ENCODE results near the gene TP53RK.

Gene TP53RK

GRCh38 chr20:46666306-46666705 is 22.9 kb downstream of the TP53RK start:
- H3K27me3 ChIP-seq (ENCODE audit: control insufficient read depth, low read length), result peaks cover 17% of the 10 kb centered on the region
- no peak overlapping the region for H3K4me3 ChIP-seq (ENCODE audit: low read length)
- no peaks in the 10 kb centered on the region for H3K79me2 ChIP-seq (ENCODE audit: control insufficient read depth, low read length)
- H3K4me1 ChIP-seq (ENCODE audit: control insufficient read depth, low read length), result no peaks in the 10 kb centered on the region
- H3K36me3 ChIP-seq (ENCODE audit: control insufficient read depth, low read length), result no peaks in the 10 kb centered on the region
- no peaks in the 10 kb centered on the region for H4K20me1 ChIP-seq (ENCODE audit: control insufficient read depth, insufficient read depth, low read depth, low read length)
- TF ChIP-seq, protein P1, sequence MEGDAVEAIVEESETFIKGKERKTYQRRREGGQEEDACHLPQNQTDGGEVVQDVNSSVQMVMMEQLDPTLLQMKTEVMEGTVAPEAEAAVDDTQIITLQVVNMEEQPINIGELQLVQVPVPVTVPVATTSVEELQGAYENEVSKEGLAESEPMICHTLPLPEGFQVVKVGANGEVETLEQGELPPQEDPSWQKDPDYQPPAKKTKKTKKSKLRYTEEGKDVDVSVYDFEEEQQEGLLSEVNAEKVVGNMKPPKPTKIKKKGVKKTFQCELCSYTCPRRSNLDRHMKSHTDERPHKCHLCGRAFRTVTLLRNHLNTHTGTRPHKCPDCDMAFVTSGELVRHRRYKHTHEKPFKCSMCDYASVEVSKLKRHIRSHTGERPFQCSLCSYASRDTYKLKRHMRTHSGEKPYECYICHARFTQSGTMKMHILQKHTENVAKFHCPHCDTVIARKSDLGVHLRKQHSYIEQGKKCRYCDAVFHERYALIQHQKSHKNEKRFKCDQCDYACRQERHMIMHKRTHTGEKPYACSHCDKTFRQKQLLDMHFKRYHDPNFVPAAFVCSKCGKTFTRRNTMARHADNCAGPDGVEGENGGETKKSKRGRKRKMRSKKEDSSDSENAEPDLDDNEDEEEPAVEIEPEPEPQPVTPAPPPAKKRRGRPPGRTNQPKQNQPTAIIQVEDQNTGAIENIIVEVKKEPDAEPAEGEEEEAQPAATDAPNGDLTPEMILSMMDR (IDR thresholded peaks at IDR 0.05; ENCODE audit: low read depth, low read length, poor library complexity, severe bottlenecking), result no peak
- TF ChIP-seq EZH2phosphoT487 (IDR thresholded peaks at IDR 0.05; ENCODE audit: borderline replicate concordance, low read length), result no peak
- no peaks in the 10 kb centered on the region for H3K9me2 ChIP-seq (replicated peaks; ENCODE audit: control insufficient read depth, low read length)
- no peaks in the 10 kb centered on the region for H3F3A ChIP-seq (ENCODE audit: control insufficient read depth, insufficient read depth)
- no peaks in the 10 kb centered on the region for H3K9me3 ChIP-seq (ENCODE audit: control insufficient read depth, insufficient read depth, low read length)
- H3K27ac ChIP-seq (ENCODE audit: low read depth, low read length), result no peak overlapping the region
- no peak overlapping the region for H3K4me2 ChIP-seq (ENCODE audit: low read length)

DNA sequence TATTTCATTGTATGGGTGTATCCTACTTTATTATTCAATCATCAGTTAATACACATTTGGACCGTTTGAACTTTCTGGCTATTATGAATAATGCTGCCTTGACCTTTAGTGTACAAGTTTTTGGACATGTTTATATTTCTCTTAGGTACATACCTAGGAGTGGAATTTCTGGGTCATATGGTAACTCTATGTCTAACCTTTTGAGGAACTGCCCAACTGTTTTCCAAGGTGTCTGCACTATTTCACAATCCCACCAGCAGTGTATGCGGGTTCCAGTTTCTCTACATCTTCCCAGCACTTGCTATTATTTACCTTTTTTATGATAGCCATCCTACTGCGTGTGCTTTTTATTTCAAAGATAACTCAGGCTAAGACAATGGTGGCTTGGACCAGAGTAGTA is 23.6 kb downstream of the TP53RK start:
- H3K79me2 ChIP-seq (ENCODE audit: control insufficient read depth, low read length), result no peaks in the 10 kb centered on the region
- H3K4me3 ChIP-seq (ENCODE audit: low read length), result no peak overlapping the region
- H3K27me3 ChIP-seq (ENCODE audit: control insufficient read depth, low read length), result peaks cover 17% of the 10 kb centered on the region
- no peaks in the 10 kb centered on the region for H3K4me1 ChIP-seq (ENCODE audit: control insufficient read depth, low read length)
- H3K9me3 ChIP-seq (ENCODE audit: control insufficient read depth, insufficient read depth, low read length), result no peaks in the 10 kb centered on the region
- no peak overlapping the region for H3K27ac ChIP-seq (ENCODE audit: low read depth, low read length)
- TF ChIP-seq, protein P1 (IDR thresholded peaks at IDR 0.05; ENCODE audit: low read depth, low read length, poor library complexity, severe bottlenecking), result no peak
- no peak for TF ChIP-seq EZH2phosphoT487 (IDR thresholded peaks at IDR 0.05; ENCODE audit: borderline replicate concordance, low read length)
- no peaks in the 10 kb centered on the region for H3F3A ChIP-seq (ENCODE audit: control insufficient read depth, insufficient read depth)
- H4K20me1 ChIP-seq (ENCODE audit: control insufficient read depth, insufficient read depth, low read depth, low read length), result no peaks in the 10 kb centered on the region
- H3K36me3 ChIP-seq (ENCODE audit: control insufficient read depth, low read length), result no peaks in the 10 kb centered on the region
- H3K9me2 ChIP-seq (replicated peaks; ENCODE audit: control insufficient read depth, low read length), result no peaks in the 10 kb centered on the region
- H3K4me2 ChIP-seq (ENCODE audit: low read length), result no peak overlapping the region

DNA sequence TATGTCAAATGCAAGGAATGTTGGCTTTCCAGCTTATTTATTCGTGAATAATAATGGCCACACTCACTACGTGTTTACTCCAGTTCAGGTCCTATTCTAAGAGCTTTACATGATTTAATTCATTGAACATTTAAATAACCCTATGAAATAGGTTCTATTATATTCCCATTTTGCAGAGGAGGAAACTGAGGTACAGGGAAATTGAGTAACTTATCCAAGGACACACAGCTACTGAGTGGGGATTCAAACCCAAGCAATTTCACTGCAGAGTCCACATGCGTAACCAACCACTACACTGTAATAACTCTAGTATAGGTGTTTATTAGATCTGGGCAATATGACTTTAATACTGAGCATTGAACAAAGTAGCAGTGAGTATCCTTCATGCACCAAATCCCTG is 25.7 kb downstream of the TP53RK start:
- no peak overlapping the region for H3K27ac ChIP-seq (ENCODE audit: low read depth, low read length)
- H3K4me3 ChIP-seq (ENCODE audit: low read length), result no peak overlapping the region
- peaks cover 8% of the 10 kb centered on the region; the same call in 1 of the 2 replicates for H3K27me3 ChIP-seq (ENCODE audit: control insufficient read depth, low read length)
- H3K9me3 ChIP-seq (ENCODE audit: control insufficient read depth, insufficient read depth, low read length), result no peaks in the 10 kb centered on the region
- no peaks in the 10 kb centered on the region for H4K20me1 ChIP-seq (ENCODE audit: control insufficient read depth, insufficient read depth, low read depth, low read length)
- no peaks in the 10 kb centered on the region for H3K4me1 ChIP-seq (ENCODE audit: control insufficient read depth, low read length)
- H3F3A ChIP-seq (ENCODE audit: control insufficient read depth, insufficient read depth), result no peaks in the 10 kb centered on the region
- H3K36me3 ChIP-seq (ENCODE audit: control insufficient read depth, low read length), result no peaks in the 10 kb centered on the region
- H3K79me2 ChIP-seq (ENCODE audit: control insufficient read depth, low read length), result no peaks in the 10 kb centered on the region
- no peak for TF ChIP-seq EZH2phosphoT487 (IDR thresholded peaks at IDR 0.05; ENCODE audit: borderline replicate concordance, low read length)
- TF ChIP-seq, protein P1 (IDR thresholded peaks at IDR 0.05; ENCODE audit: low read depth, low read length, poor library complexity, severe bottlenecking), result no peak
- no peaks in the 10 kb centered on the region for H3K9me2 ChIP-seq (replicated peaks; ENCODE audit: control insufficient read depth, low read length)
- H3K4me2 ChIP-seq (ENCODE audit: low read length), result no peak overlapping the region

All from DOHH2 (cell line).